Measurements from ENCODE around the gene METTL26. TPM values are rescaled to one million over a fixed set of nuclear protein-coding genes. Genes with fewer than 3 reads are reported as not detected.

METTL26 gene
- total and polyA plus RNA-seq, 2 of the 8 experiments (the other 6 are each of a cell fraction or from before 2014, with no cell fraction given), result 100 to 186 TPM

GRCh38 chr16:680625-680945 lies 44.5 kb upstream of the METTL26 start:
- Histone ChIP-seq H2BK20ac (ENCODE audit: low read length) (no peak overlapping the region), H3K4ac (replicated peaks; ENCODE audit: insufficient read length, low read depth, low read length) (no peak overlapping the region), H3K23ac (ENCODE audit: insufficient read length) (no peak overlapping the region), H3K27me3 (replicated peaks in 1 of 4; ENCODE audit: control insufficient read depth in 3 of 4, extremely low read depth in 1 of 4, insufficient read depth in 3 of 4, low read length in 3 of 4) (peaks cover 0 to 2% (median 0%) of the 10 kb centered on the region in 4 experiments; a peak in 2 of 7 replicates), H2AK5ac (ENCODE audit: low read depth, low read length) (no peak overlapping the region), H4K20me1 (replicated peaks in 1 of 2; ENCODE audit: control insufficient read depth in 1 of 2, insufficient read depth in 2 of 2, low read length in 2 of 2) (peaks cover 4 to 29% of the 10 kb centered on the region in 2 experiments), H3K18ac (ENCODE audit: extremely low read depth, low read length) (no peak overlapping the region), H3K4me1 (replicated peaks in 1 of 4; ENCODE audit: control insufficient read depth in 3 of 4, insufficient read depth in 4 of 4, low read length in 3 of 4) (peaks cover 0 to 31% (median 24%) of the 10 kb centered on the region in 4 experiments; a peak in 6 of 7 replicates), H3K79me1 (ENCODE audit: low read depth, low read length) (peaks cover 6% of the 10 kb centered on the region; the same call in 1 of the 2 replicates), H2BK15ac (ENCODE audit: low read length) (no peak overlapping the region), H3K9me3 (ENCODE audit: insufficient read depth in 2 of 2, low read depth in 1 of 2, low read length in 1 of 2) (no peaks in the 10 kb centered on the region), H4K91ac (replicated peaks; ENCODE audit: insufficient read length, low read length) (no peak overlapping the region), H3K79me2 (ENCODE audit: control insufficient read depth in 1 of 2, insufficient read depth in 2 of 2, low read length in 2 of 2) (peaks cover 0 to 12% of the 10 kb centered on the region in 2 experiments; a peak in 1 of 4 replicates), H3K56ac (replicated peaks; ENCODE audit: insufficient read length, low read depth, low read length) (no peak overlapping the region), H3K4me3 (ENCODE audit: extremely low read depth in 1 of 4, insufficient read depth in 2 of 4, low read depth in 3 of 4, low read length in 4 of 4) (peak overlapping the region; percentile 72 to 89 (median 80)), H3K4me2 (ENCODE audit: insufficient read depth in 1 of 2, low read depth in 2 of 2, low read length in 2 of 2) (peak overlapping the region; percentile 74), H3K36me3 (ENCODE audit: control insufficient read depth in 2 of 4, insufficient read depth in 4 of 4, low read length in 3 of 4) (peaks cover 4 to 21% (median 13%) of the 10 kb centered on the region in 4 experiments; a peak in 7 of 8 replicates), H3K27ac (ENCODE audit: low read depth, low read length) (peak overlapping the region; percentile 72), H3K9ac (replicated peaks in 1 of 4; ENCODE audit: extremely low read depth in 1 of 4, low read depth in 3 of 4, low read length in 3 of 4) (peak overlapping the region; percentile 13 to 72 (median 64); a peak in 5 of 7 replicates), H2AFZ (ENCODE audit: low read length) (no peak overlapping the region), H4K8ac (ENCODE audit: extremely low read depth, insufficient read depth, low read length) (no peak overlapping the region), H3K23me2 (ENCODE audit: low read depth, low read length) (peaks cover 13% of the 10 kb centered on the region; the same call in 1 of the 2 replicates), H4K5ac (ENCODE audit: insufficient read length, low read depth, low read length) (peak overlapping the region; percentile 43), H2BK120ac (replicated peaks; ENCODE audit: low read depth, low read length) (no peak overlapping the region), H2BK12ac (ENCODE audit: low read depth, low read length) (no peak overlapping the region), H3K14ac (ENCODE audit: insufficient read length) (no peak overlapping the region), H2BK5ac (ENCODE audit: low read depth, low read length) (0 out of 2 replicates have a peak overlapping the region, but pooled peaks have one; percentile 49)
- CTCF ChIA-PET (ENCODE audit: partially characterized antibody), result interaction anchor here (0.9 to 1.8 kb wide), 3 partner anchors 10 to 32 kb away, joined by 3 to 5 read pairs (median 4); partner anchors contain the start of gene WDR24
- no peak for DNase-seq (ENCODE audit: low read depth in 1 of 2, low spot score in 2 of 2)
- WGBS, 2 experiments (ENCODE audit: extremely low coverage in 1 of 2, insufficient coverage in 1 of 2, insufficient read length in 1 of 2, insufficient replicate concordance in 2 of 2, low coverage in 1 of 2, low lambda C conversion rate in 2 of 2, missing lambda C conversion rate in 1 of 2), result 0% methylated on average over 25 of the region's 38 CpGs; no CpG with 5 or more reads in 1 of the 2 experiments
- TF ChIP-seq GTF2F1 (IDR thresholded peaks at IDR 0.05; ENCODE audit: borderline replicate concordance, low read depth, low read length), result no peak
- no peak for TF ChIP-seq PHF8 (conservative IDR thresholded peaks at IDR 0.05; ENCODE audit: low read depth, low read length)
- 0 out of 4 replicates have a peak, but pooled peaks of 1 of the 2 experiments have one; percentile 3 for TF ChIP-seq SIN3A (conservative IDR thresholded peaks at IDR 0.05 in 1 of 2, IDR thresholded peaks at IDR 0.05 in 1 of 2; ENCODE audit: low read depth in 1 of 2, low read length in 2 of 2)
- TF ChIP-seq CREB1 (IDR thresholded peaks at IDR 0.05), result no peak
- 0 out of 2 replicates have a peak, but pooled peaks have one; percentile 12 for TF ChIP-seq TAF1 (IDR thresholded peaks at IDR 0.05; ENCODE audit: low read depth, low read length)
- TF ChIP-seq ASH2L (IDR thresholded peaks at IDR 0.05; ENCODE audit: low read length), result peak; percentile 3
- POLR2A ChIA-PET (ENCODE audit: partially characterized antibody), result interaction anchor here (0.6 to 13.3 kb wide), 16 partner anchors 9 to 298 kb away, joined by 3 to 214 read pairs (median 8); partner anchors contain the start of genes ANTKMT, CCDC78, HAGHL and PGAP6
- FAIRE-seq, result no peak

All from H1 (cell line).